ENCODE results near the gene SGMS1. TPM values are rescaled to one million over a fixed set of nuclear protein-coding genes. Genes with fewer than 3 reads are reported as not detected.
"Not testable (repeated sequence)": the region's sequence is repeated elsewhere in the genome, so short reads cannot be mapped to it uniquely, and the experiment has no call there.

SGMS1 gene
- total RNA-seq, 1 donor from 2014 or later: 64.0 TPM

- DNase-seq: peak; percentile 45
These were observed 332.4 kb downstream of the SGMS1 start for GRCh38 chr10:50291261-50291850.

- DNase-seq: no peak
These were observed 334.6 kb downstream of the SGMS1 start for GRCh38 chr10:50289196-50289595.

- no peak for DNase-seq
These were observed 336.6 kb downstream of the SGMS1 start for GRCh38 chr10:50286996-50287803.

- DNase-seq: no peak
These were observed 337.2 kb downstream of the SGMS1 start for GRCh38 chr10:50286517-50286916.

GRCh38 chr10:50281967-50282522 lies 341.7 kb downstream of the SGMS1 start:
- no peak for DNase-seq

- DNase-seq: no peak
These were observed 342.4 kb downstream of the SGMS1 start for GRCh38 chr10:50281210-50281966.

- DNase-seq: no peak
These were observed 343.5 kb downstream of the SGMS1 start for GRCh38 chr10:50280049-50280841.

- DNase-seq: no peak
These were observed 344.3 kb downstream of the SGMS1 start for GRCh38 chr10:50279489-50279888.

- DNase-seq: peak; percentile 54
These were observed 348.0 kb downstream of the SGMS1 start for GRCh38 chr10:50275650-50276235.

- no peak for DNase-seq
These were observed 351.2 kb downstream of the SGMS1 start for GRCh38 chr10:50272531-50272930.

- DNase-seq: no peak
These were observed 352.0 kb downstream of the SGMS1 start for GRCh38 chr10:50271564-50272250.

- not testable (repeated sequence) for DNase-seq
These were observed 355.9 kb downstream of the SGMS1 start for GRCh38 chr10:50267877-50268276.

- DNase-seq: not testable (repeated sequence)
These were observed 361.1 kb downstream of the SGMS1 start for GRCh38 chr10:50262625-50263024.

- DNase-seq: no peak
These were observed 362.9 kb downstream of the SGMS1 start for GRCh38 chr10:50260791-50261281.

Other genes starting within 250 kb of the SGMS1 start
- 1.4 and 2.2 TPM in 2 replicates for gene ASAH2B, start 116.0 kb upstream of the SGMS1 start, total RNA-seq

Measured in dermis blood vessel endothelial cell (primary cell).